Activated CD8-positive, alpha-beta memory T cell treated with anti-CD3 and anti-CD28 coated beads, Interleukin-2, amount 50 U/mL, for 24 hours (primary cell): ENCODE data around the gene HOXC6.
"Not testable (repeated sequence)": the region's sequence is repeated elsewhere in the genome, so short reads cannot be mapped to it uniquely, and the experiment has no call there.

Source experiments
- DNase-seq: peaks from one replicate; pipeline ENCODE4 v3.0.0-alpha.2; 2020; ENCODE audit errors: extremely low read depth

HOXC6 gene

GRCh38 chr12:54055552-54055951 lies 27.3 kb downstream of the HOXC6 start:
- no peak for DNase-seq

GRCh38 chr12:54056110-54056509 lies 27.9 kb downstream of the HOXC6 start:
- DNase-seq = no peak

- DNase-seq = no peak
Measured at GRCh38 chr12:54058128-54058768, 30.0 kb downstream of the HOXC6 start.

GRCh38 chr12:54059668-54060067 lies 31.4 kb downstream of the HOXC6 start:
- no peak for DNase-seq

- no peak for DNase-seq
Measured at GRCh38 chr12:54060174-54060974, 32.1 kb downstream of the HOXC6 start.

- no peak for DNase-seq
Measured at GRCh38 chr12:54060975-54061778, 32.9 kb downstream of the HOXC6 start.

- DNase-seq = no peak
Measured at GRCh38 chr12:54065677-54066076, 37.4 kb downstream of the HOXC6 start.

GRCh38 chr12:54066408-54066807 lies 38.2 kb downstream of the HOXC6 start:
- no peak for DNase-seq

GRCh38 chr12:54068418-54069070 lies 40.3 kb downstream of the HOXC6 start:
- DNase-seq = no peak

GRCh38 chr12:54071942-54072341 lies 43.7 kb downstream of the HOXC6 start:
- DNase-seq = no peak

- DNase-seq = no peak
Measured at GRCh38 chr12:54074308-54074707, 46.1 kb downstream of the HOXC6 start.

GRCh38 chr12:54075409-54075808 lies 47.2 kb downstream of the HOXC6 start:
- no peak for DNase-seq

- DNase-seq = no peak
Measured at GRCh38 chr12:54075974-54076373, 47.7 kb downstream of the HOXC6 start.

- DNase-seq = not testable (repeated sequence)
Measured at GRCh38 chr12:54077843-54078242, 49.6 kb downstream of the HOXC6 start.

GRCh38 chr12:54079115-54079514 lies 50.9 kb downstream of the HOXC6 start:
- not testable (repeated sequence) for DNase-seq
